IMR-90 (cell line): ENCODE data around the gene CAMTA1. TPM values are rescaled to one million over a fixed set of nuclear protein-coding genes. Genes with fewer than 3 reads are reported as not detected.

Source experiments
- ATAC-seq: fragments of 200-7000 bp; cut with Tn5 transposase; 2 replicates; pipeline ENCODE4 v1.9.1; 2020; ENCODE audit warnings: low read depth, mild to moderate bottlenecking, moderate library complexity
- BruUV-seq: library from RNA; stranded (reverse); fragments of 400-500 nt; replicated peaks from 2 replicates; lab custom pipeline; 2021; lab: Mats Ljungman, UMichigan
- CTCF ChIA-PET: fragments of 300-600 bp; formaldehyde crosslinking; extraction: SDS; loops from one replicate; lab custom pipeline; 2021; ENCODE audit warnings: antibody characterized with exemption; lab: Yijun Ruan, JAX
- POLR2A ChIA-PET: fragments of 300-600 bp; sonication (Branson Sonifier 250); formaldehyde crosslinking; loops from one replicate; lab custom pipeline; 2022; ENCODE audit warnings: antibody characterized with exemption; ENCODE audit not compliant: unreplicated experiment; lab: Charles Lee
- DNase-seq: peaks from one replicate; pipeline ENCODE4 v3.0.0; 2013
- H2AFZ ChIP-seq: replicated peaks from 2 replicates; pipeline ENCODE3; 2013; ENCODE audit warnings: low read length, mild to moderate bottlenecking; ENCODE audit not compliant: poor library complexity
- H2AK5ac ChIP-seq: 2 replicates; pipeline ENCODE4 v1.6.1; 2013; ENCODE audit warnings: low read depth, low read length, inconsistent platforms
- H2AK9ac ChIP-seq: replicated peaks from 2 replicates; pipeline ENCODE3; 2013; ENCODE audit warnings: mild to moderate bottlenecking, low read depth, low read length, moderate library complexity; ENCODE audit not compliant: poor library complexity
- H2BK120ac ChIP-seq: 2 replicates; pipeline ENCODE4 v1.6.1; 2013; ENCODE audit warnings: low read depth, low read length, inconsistent platforms
- H2BK15ac ChIP-seq: 3 replicates; pipeline ENCODE4 v1.6.1; 2013; ENCODE audit warnings: low read depth, low read length, inconsistent platforms
- H2BK20ac ChIP-seq: 2 replicates; pipeline ENCODE4 v1.6.1; 2013; ENCODE audit warnings: low read depth, mild to moderate bottlenecking, inconsistent platforms, low read length, moderate library complexity
- H2BK5ac ChIP-seq: 2 replicates; pipeline ENCODE4 v1.6.1; 2013; ENCODE audit warnings: mild to moderate bottlenecking, low read depth, low read length, inconsistent platforms; ENCODE audit not compliant: poor library complexity, severe bottlenecking
- H3K14ac ChIP-seq: replicated peaks from 2 replicates; pipeline ENCODE4 v1.6.1; 2013; ENCODE audit warnings: low read depth, low read length, inconsistent platforms
- H3K18ac ChIP-seq: 2 replicates; pipeline ENCODE4 v1.6.1; 2013; ENCODE audit warnings: low read depth, low read length, control low read depth
- H3K23ac ChIP-seq: 2 replicates; pipeline ENCODE4 v1.6.1; 2013; ENCODE audit warnings: low read depth, low read length, inconsistent platforms
- H3K27ac ChIP-seq: 2 replicates; pipeline ENCODE4 v1.5.1; 2013; ENCODE audit warnings: mild to moderate bottlenecking, control low read depth, low read length; ENCODE audit not compliant: insufficient read depth
- H3K27me3 ChIP-seq: 2 replicates; pipeline ENCODE4 v1.6.1; 2013; ENCODE audit warnings: low read length; ENCODE audit not compliant: control insufficient read depth, insufficient read depth
- H3K36me3 ChIP-seq: 2 replicates; pipeline ENCODE4 v1.6.1; 2013; ENCODE audit warnings: low read length, mixed read lengths; ENCODE audit not compliant: control insufficient read depth, insufficient read depth
- H3K4ac ChIP-seq: 2 replicates; pipeline ENCODE4 v1.6.1; 2013; ENCODE audit warnings: low read depth, low read length, inconsistent platforms
- H3K4me1 ChIP-seq: 2 replicates; pipeline ENCODE4 v1.6.1; 2013; ENCODE audit warnings: low read length, mixed read lengths; ENCODE audit not compliant: control insufficient read depth, insufficient read depth
- H3K4me2 ChIP-seq: 2 replicates; pipeline ENCODE4 v1.6.1; 2013; ENCODE audit warnings: low read depth, mild to moderate bottlenecking, control low read depth, low read length, moderate library complexity
- H3K4me3 ChIP-seq: 2 replicates; pipeline ENCODE4 v1.5.1; 2013; ENCODE audit warnings: low read depth, mild to moderate bottlenecking, control low read depth, low read length, moderate library complexity; ENCODE audit not compliant: insufficient read depth
- H3K56ac ChIP-seq: 2 replicates; pipeline ENCODE4 v1.6.1; 2013; ENCODE audit warnings: low read length, inconsistent platforms; ENCODE audit not compliant: insufficient read depth; ENCODE audit errors: extremely low read depth
- H3K79me1 ChIP-seq, 2 experiments: 2 replicates each; pipeline ENCODE4 v1.6.1; 2013; ENCODE audit warnings: low read length in 2 of 2, inconsistent platforms in 1 of 2, low read depth in 1 of 2
- H3K9ac ChIP-seq: 2 replicates; pipeline ENCODE4 v1.6.1; 2013; ENCODE audit warnings: low read depth, low read length, control low read depth
- H3K9me1 ChIP-seq: 2 replicates; pipeline ENCODE4 v1.6.1; 2013; ENCODE audit warnings: low read length, inconsistent platforms; ENCODE audit not compliant: insufficient read depth
- H3K9me3 ChIP-seq: 2 replicates; pipeline ENCODE4 v1.6.1; 2013; ENCODE audit warnings: low read length; ENCODE audit not compliant: control insufficient read depth, insufficient read depth
- H4K20me1 ChIP-seq: 2 replicates; pipeline ENCODE4 v1.6.1; 2013; ENCODE audit warnings: low read length, inconsistent platforms; ENCODE audit not compliant: insufficient read depth
- H4K5ac ChIP-seq: 2 replicates; pipeline ENCODE4 v1.6.1; 2013; ENCODE audit warnings: mild to moderate bottlenecking, low read depth, low read length, control low read depth
- H4K8ac ChIP-seq, 2 experiments: 2 replicates each; pipeline ENCODE4 v1.6.1; 2013; ENCODE audit warnings: low read depth in 2 of 2, low read length in 2 of 2, control low read depth in 1 of 2, inconsistent platforms in 1 of 2
- H4K91ac ChIP-seq: 2 replicates; pipeline ENCODE4 v1.6.1; 2013; ENCODE audit warnings: low read depth, low read length, inconsistent platforms; ENCODE audit not compliant: insufficient read depth
- BHLHE40 ChIP-seq: fragments of 150-350 bp; IDR thresholded peaks from 2 replicates; pipeline ENCODE4 v1.6.1; 2016; ENCODE audit warnings: mild to moderate bottlenecking, low read depth, low read length
- CEBPB ChIP-seq: IDR thresholded peaks from 2 replicates; pipeline ENCODE4 v1.6.1; 2012; ENCODE audit warnings: low read depth, low read length, improper control_type of control experiment
- CHD1 ChIP-seq: IDR thresholded peaks from 2 replicates; pipeline ENCODE4 v1.6.1; 2012; ENCODE audit warnings: low read depth, low read length, improper control_type of control experiment
- ELK1 ChIP-seq: fragments of 150-350 bp; IDR thresholded peaks from 2 replicates; pipeline ENCODE4 v1.6.1; 2016; ENCODE audit warnings: low read depth, mild to moderate bottlenecking, low read length, moderate library complexity, borderline replicate concordance
- FOS ChIP-seq: fragments of 150-350 bp; IDR thresholded peaks from 2 replicates; pipeline ENCODE4 v1.6.1; 2016; ENCODE audit warnings: low read depth, low read length
- MAFK ChIP-seq: IDR thresholded peaks from 2 replicates; pipeline ENCODE4 v1.6.1; 2012; ENCODE audit warnings: low read depth, low read length, improper control_type of control experiment
- MAZ ChIP-seq: IDR thresholded peaks from 2 replicates; pipeline ENCODE4 v1.6.1; 2012; ENCODE audit warnings: low read depth, mild to moderate bottlenecking, low read length, improper control_type of control experiment, moderate library complexity, borderline replicate concordance
- NFE2L2 ChIP-seq: fragments of 150-350 bp; IDR thresholded peaks from 2 replicates; pipeline ENCODE4 v1.6.1; 2016; ENCODE audit warnings: low read depth, mild to moderate bottlenecking, low read length
- POLR2A ChIP-seq: IDR thresholded peaks from 2 replicates; pipeline ENCODE4 v1.6.1; 2012; ENCODE audit warnings: mild to moderate bottlenecking, low read depth, low read length
- RAD21 ChIP-seq: IDR thresholded peaks from 2 replicates; pipeline ENCODE4 v1.6.1; 2012; ENCODE audit warnings: low read length, improper control_type of control experiment
- RCOR1 ChIP-seq: IDR thresholded peaks from 2 replicates; pipeline ENCODE4 v1.6.1; 2012; ENCODE audit warnings: mild to moderate bottlenecking, low read length, improper control_type of control experiment; ENCODE audit not compliant: insufficient replicate concordance
- RFX5 ChIP-seq: IDR thresholded peaks from 2 replicates; pipeline ENCODE4 v1.8.0; 2012; ENCODE audit warnings: low read depth, mild to moderate bottlenecking, low read length, moderate library complexity
- USF2 ChIP-seq: fragments of 150-350 bp; IDR thresholded peaks from 2 replicates; pipeline ENCODE4 v1.6.1; 2017; ENCODE audit warnings: mild to moderate bottlenecking, antibody characterized with exemption, low read length, low read depth
- WGBS, 2 experiments: methylation state at CpG; one replicate each; pipeline versions ENCODE4 v1.1.5 to v1.1.7; 2013; ENCODE audit warnings: missing lambda C conversion rate in 2 of 2; ENCODE audit not compliant: insufficient read length in 1 of 2; ENCODE audit errors: extremely low coverage in 2 of 2; 5-methylcytosine and 5-hydroxymethylcytosine counted together
- dilution Hi-C: fragments of 300-500 bp; cut with HindIII; formaldehyde crosslinking; loops from one replicate; pipeline ENCODE4 v1.14.3; 2018; ENCODE audit warnings: low sequenced_read_pairs; ENCODE audit not compliant: unreplicated experiment
- in situ Hi-C: fragments of 300-500 bp; cut with MboI; formaldehyde crosslinking; loops from 3 replicates; pipeline ENCODE4 v1.14.3; 2019; ENCODE audit warnings: low sequenced_read_pairs, inconsistent platforms, mixed read lengths
- intact Hi-C: fragments of 100-400 bp; cut with micrococcal nuclease; formaldehyde crosslinking; loops from 2 replicates; pipeline ENCODE4 v1.10.0; 2022
- polyA plus RNA-seq, 3 experiments: library from polyadenylated mRNA; depleted of rRNA; stranded (reverse); fragments of >200 nt; gene quantifications; 2 replicates each; pipeline ENCODE4 v1.2.3, GENCODE V29; 2012; ENCODE audit warnings: low replicate concordance in 1 of 3
- total RNA-seq: library from RNA; depleted of rRNA; stranded (reverse); fragments of >200 nt; gene quantifications from 2 replicates; pipeline ENCODE4 v1.2.3, GENCODE V29; 2012
- TF ChIP-seq, protein P1 (sequence below): conservative IDR thresholded peaks from 2 replicates; pipeline ENCODE4 v1.5.1; 2012; ENCODE audit warnings: mild to moderate bottlenecking, low read depth, low read length, improper control_type of control experiment

CAMTA1 gene
- total and polyA plus RNA-seq, 2 of the 4 experiments (the other 2 are of a cell fraction), result 35.5 to 74.3 TPM

DNA sequence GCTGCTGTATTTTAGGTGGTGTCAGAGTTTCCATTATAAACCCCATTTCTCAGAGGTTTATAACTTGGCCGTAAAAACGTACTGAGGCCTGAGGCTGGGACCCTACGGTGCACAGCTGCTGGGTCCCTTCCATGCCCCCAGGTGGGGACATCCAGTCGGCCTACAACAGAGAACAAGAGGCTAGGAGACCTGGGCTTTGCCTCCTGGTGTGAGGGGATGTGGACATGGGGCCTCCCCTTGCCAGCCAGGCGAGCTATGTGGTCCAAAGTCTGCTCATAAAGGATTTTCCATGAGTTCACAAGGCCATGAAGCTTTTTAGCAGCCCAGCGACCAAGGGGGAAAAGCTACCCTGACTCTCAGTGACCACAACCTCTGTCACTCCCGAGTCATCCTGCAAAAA is 724.3 kb downstream of the CAMTA1 start:
- H2AK5ac ChIP-seq, result no peak overlapping the region
- dilution Hi-C loops, result no loop called here
- no peak overlapping the region for H4K8ac ChIP-seq
- no peaks in the 10 kb centered on the region for H3K27me3 ChIP-seq
- ChIA-PET POLR2A (no interaction called here), CTCF (interaction anchor here (0.6 kb wide), 1 partner anchor 256 kb away, joined by 3 read pairs; no protein-coding TSS in a partner anchor)
- H3K79me1 ChIP-seq, result no peaks in the 10 kb centered on the region
- H4K91ac ChIP-seq, result no peak overlapping the region
- H3K23ac ChIP-seq, result no peak overlapping the region
- no peak overlapping the region for H3K14ac ChIP-seq
- TF ChIP-seq NFE2L2, result no peak
- no peak for TF ChIP-seq ELK1
- TF ChIP-seq RFX5, result no peak
- TF ChIP-seq BHLHE40, result no peak
- no peak for TF ChIP-seq MAZ
- TF ChIP-seq CHD1, result no peak
- TF ChIP-seq USF2, result no peak
- no peak for TF ChIP-seq POLR2A
- no peak for TF ChIP-seq FOS
- no peak for TF ChIP-seq RAD21
- no peak for TF ChIP-seq RCOR1
- TF ChIP-seq, protein P1, sequence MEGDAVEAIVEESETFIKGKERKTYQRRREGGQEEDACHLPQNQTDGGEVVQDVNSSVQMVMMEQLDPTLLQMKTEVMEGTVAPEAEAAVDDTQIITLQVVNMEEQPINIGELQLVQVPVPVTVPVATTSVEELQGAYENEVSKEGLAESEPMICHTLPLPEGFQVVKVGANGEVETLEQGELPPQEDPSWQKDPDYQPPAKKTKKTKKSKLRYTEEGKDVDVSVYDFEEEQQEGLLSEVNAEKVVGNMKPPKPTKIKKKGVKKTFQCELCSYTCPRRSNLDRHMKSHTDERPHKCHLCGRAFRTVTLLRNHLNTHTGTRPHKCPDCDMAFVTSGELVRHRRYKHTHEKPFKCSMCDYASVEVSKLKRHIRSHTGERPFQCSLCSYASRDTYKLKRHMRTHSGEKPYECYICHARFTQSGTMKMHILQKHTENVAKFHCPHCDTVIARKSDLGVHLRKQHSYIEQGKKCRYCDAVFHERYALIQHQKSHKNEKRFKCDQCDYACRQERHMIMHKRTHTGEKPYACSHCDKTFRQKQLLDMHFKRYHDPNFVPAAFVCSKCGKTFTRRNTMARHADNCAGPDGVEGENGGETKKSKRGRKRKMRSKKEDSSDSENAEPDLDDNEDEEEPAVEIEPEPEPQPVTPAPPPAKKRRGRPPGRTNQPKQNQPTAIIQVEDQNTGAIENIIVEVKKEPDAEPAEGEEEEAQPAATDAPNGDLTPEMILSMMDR, result no peak
- no peak for TF ChIP-seq MAFK
- no peak for TF ChIP-seq CEBPB
- no peak overlapping the region for H2AFZ ChIP-seq
- DNase-seq, result no peak
- H4K20me1 ChIP-seq, result no peaks in the 10 kb centered on the region
- in situ Hi-C loops, result no loop called here
- no peak overlapping the region for H2BK20ac ChIP-seq
- H3K9me1 ChIP-seq, result no peaks in the 10 kb centered on the region
- no peaks in the 10 kb centered on the region for H3K36me3 ChIP-seq
- no peak overlapping the region for H4K5ac ChIP-seq
- ATAC-seq, result no peak
- no peaks in the 10 kb centered on the region for H3K9me3 ChIP-seq
- no TSS peak for BruUV-seq
- H2BK15ac ChIP-seq, result no peak overlapping the region
- no peak overlapping the region for H3K27ac ChIP-seq
- intact Hi-C loops, result no loop called here
- no peak overlapping the region for H3K4me2 ChIP-seq
- H3K9ac ChIP-seq, result no peak overlapping the region
- no peak overlapping the region for H3K18ac ChIP-seq
- no peak overlapping the region for H2BK5ac ChIP-seq
- no CpG with 5 or more reads among the region's 7 CpGs for whole genome bisulfite sequencing, 2 experiments
- no peak overlapping the region for H2BK120ac ChIP-seq
- no peak overlapping the region for H2AK9ac ChIP-seq
- no peak overlapping the region for H3K4ac ChIP-seq
- no peak overlapping the region for H3K56ac ChIP-seq
- H3K4me1 ChIP-seq, result peaks cover 5% of the 10 kb centered on the region; the same call in 1 of the 2 replicates
- H3K4me3 ChIP-seq, result no peak overlapping the region
